OCI-LY7 (cell line): ENCODE data around the gene KAT6B.

Experiments
- EZH2phosphoT487 ChIP-seq: fragments of 200-600 bp; sonication (generic); IDR thresholded peaks from 2 replicates; pipeline ENCODE4 v1.6.1; 2018; ENCODE audit warnings: low read depth, borderline replicate concordance, mild to moderate bottlenecking, mixed run types, antibody characterized with exemption, low read length, moderate library complexity, mixed read lengths
- TF ChIP-seq, protein P1 (sequence below): fragments of 200-600 bp; sonication (generic); conservative IDR thresholded peaks from 2 replicates; pipeline ENCODE4 v1.5.1; 2014; ENCODE audit warnings: mild to moderate bottlenecking, antibody characterized with exemption, low read length, moderate library complexity, mixed read lengths

DNA sequence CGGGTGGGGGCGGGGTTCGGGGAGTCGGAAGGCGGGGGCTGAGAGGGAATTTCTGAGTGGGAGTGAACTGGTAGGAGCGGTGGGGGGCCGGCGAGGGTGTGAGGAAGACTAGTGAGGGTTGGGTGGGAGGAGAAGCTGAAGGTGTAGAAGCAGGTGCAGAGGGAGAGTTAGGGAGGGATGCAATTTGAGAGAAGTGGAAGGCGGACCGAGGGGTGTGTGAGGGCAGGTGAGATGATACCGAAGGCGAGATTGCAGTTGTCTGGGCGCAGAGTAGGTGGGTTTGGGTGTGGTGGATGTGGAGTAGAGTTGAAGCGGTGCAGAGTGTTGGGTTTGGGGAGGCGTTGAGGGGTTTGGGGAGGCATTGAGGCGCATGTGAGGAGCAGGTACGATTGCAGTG, 643 bp downstream of the KAT6B start:
- TF ChIP-seq, protein P1, sequence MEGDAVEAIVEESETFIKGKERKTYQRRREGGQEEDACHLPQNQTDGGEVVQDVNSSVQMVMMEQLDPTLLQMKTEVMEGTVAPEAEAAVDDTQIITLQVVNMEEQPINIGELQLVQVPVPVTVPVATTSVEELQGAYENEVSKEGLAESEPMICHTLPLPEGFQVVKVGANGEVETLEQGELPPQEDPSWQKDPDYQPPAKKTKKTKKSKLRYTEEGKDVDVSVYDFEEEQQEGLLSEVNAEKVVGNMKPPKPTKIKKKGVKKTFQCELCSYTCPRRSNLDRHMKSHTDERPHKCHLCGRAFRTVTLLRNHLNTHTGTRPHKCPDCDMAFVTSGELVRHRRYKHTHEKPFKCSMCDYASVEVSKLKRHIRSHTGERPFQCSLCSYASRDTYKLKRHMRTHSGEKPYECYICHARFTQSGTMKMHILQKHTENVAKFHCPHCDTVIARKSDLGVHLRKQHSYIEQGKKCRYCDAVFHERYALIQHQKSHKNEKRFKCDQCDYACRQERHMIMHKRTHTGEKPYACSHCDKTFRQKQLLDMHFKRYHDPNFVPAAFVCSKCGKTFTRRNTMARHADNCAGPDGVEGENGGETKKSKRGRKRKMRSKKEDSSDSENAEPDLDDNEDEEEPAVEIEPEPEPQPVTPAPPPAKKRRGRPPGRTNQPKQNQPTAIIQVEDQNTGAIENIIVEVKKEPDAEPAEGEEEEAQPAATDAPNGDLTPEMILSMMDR, result no peak
- TF ChIP-seq EZH2phosphoT487, result no peak
